Liver (tissue), 9 donors: ENCODE results near the gene KRTAP10-2. TPM values are rescaled to one million over a fixed set of nuclear protein-coding genes. Genes with fewer than 3 reads are reported as not detected.

Experiments used
- DNase-seq: peaks from one replicate; pipeline ENCODE4 v3.0.0-alpha.2; 2017; ENCODE audit warnings: low spot score
- H3K27ac ChIP-seq, 2 donors: one replicate each; pipeline ENCODE4 v1.7.0; 2013; ENCODE audit warnings: inconsistent platforms in 2 of 2, low read length in 2 of 2, control low read depth in 1 of 2, low read depth in 1 of 2, mild to moderate bottlenecking in 1 of 2
- H3K27me3 ChIP-seq, 4 donors: one replicate each; pipeline versions ENCODE4 v1.6.1 to v1.7.0; 2013; ENCODE audit warnings: low read length in 3 of 4, inconsistent platforms in 1 of 4, mild to moderate bottlenecking in 1 of 4, moderate library complexity in 1 of 4; ENCODE audit not compliant: control insufficient read depth in 4 of 4, insufficient read depth in 4 of 4
- H3K36me3 ChIP-seq, 4 donors: one replicate each; pipeline versions ENCODE4 v1.6.1 to v1.7.0; 2013; ENCODE audit warnings: low read length in 3 of 4, mild to moderate bottlenecking in 3 of 4, low read depth in 1 of 4, moderate library complexity in 1 of 4; ENCODE audit not compliant: control insufficient read depth in 4 of 4, insufficient read depth in 3 of 4
- H3K4me1 ChIP-seq, 4 donors: one replicate each; pipeline versions ENCODE4 v1.6.1 to v1.7.0; 2013; ENCODE audit warnings: low read length in 3 of 4, mild to moderate bottlenecking in 3 of 4, moderate library complexity in 1 of 4; ENCODE audit not compliant: control insufficient read depth in 4 of 4, insufficient read depth in 4 of 4
- H3K4me3 ChIP-seq, 3 donors: one replicate each; pipeline versions ENCODE4 v1.6.1 to v1.7.0; 2013; ENCODE audit warnings: low read length in 3 of 3, control low read depth in 1 of 3, low read depth in 1 of 3, mild to moderate bottlenecking in 1 of 3
- H3K9ac ChIP-seq, 2 donors: one replicate each; pipeline ENCODE4 v1.7.0; 2013; ENCODE audit warnings: low read length in 2 of 2, mild to moderate bottlenecking in 2 of 2, moderate library complexity in 2 of 2, control low read depth in 1 of 2, low read depth in 1 of 2
- H3K9me3 ChIP-seq, 4 donors: one replicate each; pipeline versions ENCODE4 v1.6.1 to v1.7.0; 2013; ENCODE audit warnings: low read length in 3 of 4; ENCODE audit not compliant: control insufficient read depth in 4 of 4
- ATF3 ChIP-seq: IDR thresholded peaks from 2 replicates; pipeline ENCODE4 v1.6.1; 2016; ENCODE audit warnings: antibody characterized with exemption
- CTCF ChIP-seq: fragments of 150-350 bp; IDR thresholded peaks from 2 replicates; pipeline ENCODE4 v1.5.1; 2017; ENCODE audit warnings: improper control_type of control experiment, low read depth, low read length; ENCODE audit not compliant: missing input control
- FOXA1 ChIP-seq: IDR thresholded peaks from 2 replicates; pipeline ENCODE4 v1.6.1; 2016; ENCODE audit warnings: antibody characterized with exemption
- FOXA2 ChIP-seq: IDR thresholded peaks from 2 replicates; pipeline ENCODE4 v1.6.1; 2016; ENCODE audit warnings: antibody characterized with exemption
- HNF4A ChIP-seq, 2 donors: conservative IDR thresholded peaks; 2 replicates each; pipeline ENCODE4 v1.6.1; 2016; ENCODE audit warnings: antibody characterized with exemption in 2 of 2, mild to moderate bottlenecking in 2 of 2
- NR2F2 ChIP-seq: IDR thresholded peaks from 2 replicates; pipeline ENCODE4 v1.6.1; 2016; ENCODE audit warnings: antibody characterized with exemption
- SP1 ChIP-seq: IDR thresholded peaks from 2 replicates; pipeline ENCODE4 v1.6.1; 2018; ENCODE audit warnings: antibody characterized with exemption, mild to moderate bottlenecking
- TAF1 ChIP-seq: conservative IDR thresholded peaks from 2 replicates; pipeline ENCODE4 v1.6.1; 2016; ENCODE audit warnings: antibody characterized with exemption, mild to moderate bottlenecking
- WGBS: extraction: QIAGEN DNeasy Blood & Tissue Kit; methylation state at CpG from one replicate; pipeline ENCODE4 v1.1.7; 2013; 5-methylcytosine and 5-hydroxymethylcytosine counted together
- polyA plus RNA-seq, 2 donors: library from polyadenylated mRNA; stranded (reverse) in 1 of 2; unstranded in 1 of 2; fragments of 200-250 nt in 1 of 2; fragments of >200 nt in 1 of 2; fragmentation: Nextera tagmentation in 1 of 2; extraction: Ambion mirVana in 1 of 2; gene quantifications; one replicate each; pipeline versions ENCODE4 v1.2.1 to v1.2.3, GENCODE V29; 2013 to 2015
- total RNA-seq, 2 donors: library from RNA; depleted of rRNA; stranded (reverse); fragments of >200 nt; gene quantifications; one replicate each; pipeline ENCODE4 v1.2.3, GENCODE V29; 2014
- donor health status: healthy.
- donor health status: healthy.
- donor health status: healthy.
- donor health status: healthy.
- donor health status: healthy.

KRTAP10-2 gene
- total and polyA plus RNA-seq, 4 donors, result not detected

GRCh38 chr21:44514746-44515358 lies 36.5 kb downstream of the KRTAP10-2 start:
- 65% methylated on average over 11 of the region's 11 CpGs for WGBS
- no peak for DNase-seq
- H3K27ac ChIP-seq, result no peak overlapping the region
- H3K36me3 ChIP-seq, result no peaks in the 10 kb centered on the region
- no peak overlapping the region for H3K9ac ChIP-seq
- no peaks in the 10 kb centered on the region for H3K27me3 ChIP-seq
- H3K4me3 ChIP-seq, result no peak overlapping the region
- H3K9me3 ChIP-seq, result no peaks in the 10 kb centered on the region
- TF ChIP-seq FOXA2, result no peak
- TF ChIP-seq FOXA1, result no peak
- TF ChIP-seq CTCF, result no peak
- no peak for TF ChIP-seq NR2F2
- TF ChIP-seq SP1, result no peak
- TF ChIP-seq TAF1, result no peak
- peaks cover 0 to 23% (median 10%) of the 10 kb centered on the region in 4 donors for H3K4me1 ChIP-seq

- no peaks in the 10 kb centered on the region for H3K36me3 ChIP-seq
- H3K4me1 ChIP-seq, result peaks cover 0 to 28% (median 12%) of the 10 kb centered on the region in 4 donors
- WGBS, result 93% methylated on average over 7 of the region's 7 CpGs
- no peak overlapping the region for H3K27ac ChIP-seq
- H3K9ac ChIP-seq, result no peak overlapping the region
- no peak for DNase-seq
- no peak for TF ChIP-seq HNF4A (conservative IDR thresholded peaks at IDR 0.05)
- no peak overlapping the region for H3K4me3 ChIP-seq
- H3K9me3 ChIP-seq, result no peaks in the 10 kb centered on the region
- H3K27me3 ChIP-seq, result no peaks in the 10 kb centered on the region
Observed at GRCh38 chr21:44514218-44514520, 37.1 kb downstream of the KRTAP10-2 start.

GRCh38 chr21:44513389-44514217 lies 37.7 kb downstream of the KRTAP10-2 start:
- no peak for DNase-seq
- Histone ChIP-seq H3K36me3 (no peaks in the 10 kb centered on the region), H3K27ac (no peak overlapping the region), H3K4me1 (peaks cover 0 to 31% (median 15%) of the 10 kb centered on the region in 4 donors), H3K4me3 (no peak overlapping the region), H3K9ac (no peak overlapping the region), H3K27me3 (no peaks in the 10 kb centered on the region), H3K9me3 (no peaks in the 10 kb centered on the region)
- TF ChIP-seq ATF3, result no peak
- no peak for TF ChIP-seq SP1
- WGBS, result 84% methylated on average over 15 of the region's 15 CpGs
